Panc1 (cell line): Measurements from ENCODE around the gene CLEC16A. TPM values are rescaled to one million over a fixed set of nuclear protein-coding genes. Genes with fewer than 3 reads are reported as not detected.

Experiments
- ATAC-seq: fragments of 200-7000 bp; cut with Tn5 transposase; 2 replicates; pipeline ENCODE4 v1.9.1; 2020; ENCODE audit warnings: mild to moderate bottlenecking, moderate library complexity
- BruUV-seq: library from RNA; stranded (reverse); fragments of 400-500 nt; replicated peaks from 2 replicates; lab custom pipeline; 2021; lab: Mats Ljungman, UMichigan
- CTCF ChIA-PET: fragments of 300-600 bp; sonication (Branson Sonifier 250); formaldehyde crosslinking; loops from one replicate; lab custom pipeline; 2022; ENCODE audit warnings: antibody characterized with exemption; lab: Charles Lee
- POLR2A ChIA-PET: fragments of 300-600 bp; sonication (Branson Sonifier 250); formaldehyde crosslinking; loops from one replicate; lab custom pipeline; 2022; ENCODE audit warnings: antibody characterized with exemption; lab: Charles Lee
- DNase-seq: peaks from one replicate; pipeline ENCODE4 v3.0.0-alpha.2; 2010; ENCODE audit warnings: low read depth, low spot score
- H3K27ac ChIP-seq: 2 replicates; pipeline ENCODE4 v1.5.1; 2011; ENCODE audit warnings: mild to moderate bottlenecking, low read length, inconsistent platforms
- H3K27me3 ChIP-seq: fragments of 200-500 bp; sonication (Bioruptor generic); 2 replicates; pipeline ENCODE4 v1.6.0; 2014; ENCODE audit warnings: low read length, inconsistent platforms; ENCODE audit not compliant: control insufficient read depth, insufficient read depth
- H3K36me3 ChIP-seq: fragments of 200-500 bp; sonication (Bioruptor generic); 2 replicates; pipeline ENCODE4 v1.5.1; 2014; ENCODE audit warnings: inconsistent platforms, mild to moderate bottlenecking, low read length, moderate library complexity; ENCODE audit not compliant: control insufficient read depth, insufficient read depth
- H3K4me1 ChIP-seq: 2 replicates; pipeline ENCODE4 v1.5.1; 2011; ENCODE audit warnings: inconsistent platforms, mild to moderate bottlenecking, low read length, moderate library complexity; ENCODE audit not compliant: control insufficient read depth, insufficient read depth
- H3K4me3 ChIP-seq, 2 experiments: 2 replicates each; pipeline ENCODE4 v1.5.1; 2011 to 2012; ENCODE audit warnings: low read depth in 2 of 2, low read length in 2 of 2, mild to moderate bottlenecking in 2 of 2, inconsistent platforms in 1 of 2, moderate library complexity in 1 of 2
- H3K9me3 ChIP-seq: fragments of 200-500 bp; sonication (Bioruptor generic); 2 replicates; pipeline ENCODE4 v1.5.1; 2014; ENCODE audit warnings: low read depth, mild to moderate bottlenecking, inconsistent platforms, low read length, moderate library complexity; ENCODE audit not compliant: control insufficient read depth, insufficient read depth
- CTCF ChIP-seq: fragments of 450-650 bp; IDR thresholded peaks from 2 replicates; pipeline ENCODE4 v1.5.1; 2017; ENCODE audit warnings: mild to moderate bottlenecking
- POLR2AphosphoS5 ChIP-seq: IDR thresholded peaks from 2 replicates; pipeline ENCODE4 v1.6.1; 2012; ENCODE audit warnings: mild to moderate bottlenecking, low read depth, low read length, moderate library complexity
- REST ChIP-seq, 2 experiments: IDR thresholded peaks; 2 replicates each; pipeline ENCODE4 v1.6.1; 2011 to 2012; ENCODE audit warnings: low read depth in 2 of 2, control low read depth in 1 of 2, low read length in 1 of 2, mild to moderate bottlenecking in 1 of 2, moderate library complexity in 1 of 2; ENCODE audit not compliant: insufficient read depth in 1 of 2
- SIN3A ChIP-seq: IDR thresholded peaks from 2 replicates; pipeline ENCODE4 v1.6.1; 2012; ENCODE audit warnings: low read depth, mild to moderate bottlenecking, low read length, moderate library complexity, borderline replicate concordance; ENCODE audit not compliant: insufficient read depth
- TCF7L2 ChIP-seq: IDR thresholded peaks from 2 replicates; pipeline ENCODE4 v1.6.1; 2011; ENCODE audit warnings: mild to moderate bottlenecking, low read depth, low read length, inconsistent platforms
- in situ Hi-C: cut with HindIII; loops from 2 replicates; pipeline ENCODE4 v1.10.0; 2016; ENCODE audit warnings: low sequenced_read_pairs, low pct_unique_long_range_greater_than_20kb
- intact Hi-C: fragments of 100-400 bp; cut with micrococcal nuclease; formaldehyde crosslinking; loops from one replicate; pipeline ENCODE4 v1.10.0; 2022; ENCODE audit not compliant: unreplicated experiment
- total RNA-seq: library from RNA; stranded (reverse); gene quantifications from one replicate; pipeline ENCODE4 v1.2.1, GENCODE V29; 2021; ENCODE audit not compliant: unreplicated experiment

CLEC16A gene
- total RNA-seq, 1 experiment from 2014 or later: 21.0 TPM

GRCh38 chr16:10897134-10897533 is 47.2 kb upstream of the CLEC16A start:
- Histone ChIP-seq H3K27me3 (peaks cover 14% of the 10 kb centered on the region), H3K36me3 (no peaks in the 10 kb centered on the region), H3K4me3 (no peak overlapping the region), H3K9me3 (no peaks in the 10 kb centered on the region), H3K27ac (no peak overlapping the region), H3K4me1 (no peaks in the 10 kb centered on the region)
- TF ChIP-seq REST (IDR thresholded peaks at IDR 0.05; ENCODE audit: insufficient read depth in 1 of 2, low read depth in 2 of 2, low read length in 1 of 2) (no peak), SIN3A (no peak)
- intact Hi-C loops: no loop called here
- ChIA-PET POLR2A (no interaction called here), CTCF (no interaction called here)
- DNase-seq (no peak), ATAC-seq (no peak)
- no TSS peak for BruUV-seq
- in situ Hi-C loops: no loop called here

- CTCF ChIA-PET: interaction anchor here (1.3 kb wide), 1 partner anchor 16 kb away, joined by 3 read pairs; no protein-coding TSS in a partner anchor
- Histone ChIP-seq H3K4me3 (no peak overlapping the region), H3K27me3 (0 out of 2 replicates have a peak, but pooled peaks cover 3% of the 10 kb centered on the region), H3K27ac (no peak overlapping the region), H3K9me3 (peaks cover 3% of the 10 kb centered on the region; the same call in 1 of the 2 replicates), H3K36me3 (no peaks in the 10 kb centered on the region), H3K4me1 (no peaks in the 10 kb centered on the region)
- POLR2A ChIA-PET: no interaction called here
- intact Hi-C loops (no loop called here), in situ Hi-C loops (no loop called here)
- TF ChIP-seq SIN3A (no peak), REST (IDR thresholded peaks at IDR 0.05; ENCODE audit: insufficient read depth in 1 of 2, low read depth in 2 of 2, low read length in 1 of 2) (no peak), POLR2AphosphoS5 (no peak), TCF7L2 (no peak), CTCF (no peak)
- DNase-seq: no peak
- no TSS peak for BruUV-seq
- ATAC-seq: no peak
Observed at GRCh38 chr16:10902999-10903398, 41.4 kb upstream of the CLEC16A start.
